T-cell (primary cell): ENCODE results near the gene ZBTB4. TPM values are rescaled to one million over a fixed set of nuclear protein-coding genes. Genes with fewer than 3 reads are reported as not detected.

Experiments
- ATAC-seq, 4 experiments: fragments of 200-7000 bp in 3 of 4; fragments of 150-1000 bp in 1 of 4; cut with Tn5 transposase; replicated peaks in 1 of 4; 1 replicate in 3 of 4; 2 replicates in 1 of 4; pipeline ENCODE4 v1.10.0; 2021; ENCODE audit warnings: moderate library complexity in 3 of 4, mild to moderate bottlenecking in 2 of 4, moderate number of reproducible peaks in 1 of 4
- CTCF ChIA-PET, 2 donors: fragments of 300-600 bp; sonication (Branson Sonifier 250); formaldehyde crosslinking; loops; one replicate each; lab custom pipeline; 2022; ENCODE audit warnings: antibody characterized with exemption in 2 of 2; lab: Charles Lee
- POLR2A ChIA-PET, 2 donors: fragments of 300-600 bp; sonication (Branson Sonifier 250); formaldehyde crosslinking; loops; one replicate each; lab custom pipeline; 2022; ENCODE audit warnings: antibody characterized with exemption in 2 of 2; lab: Charles Lee
- DNase-seq, 35 experiments: peaks; one replicate each; pipeline versions ENCODE4 v3.0.0 to v3.0.0-alpha.2; 2013 to 2023
- H3K27ac ChIP-seq: one replicate; pipeline ENCODE4 v1.5.1; 2013; ENCODE audit warnings: low read length
- H3K27me3 ChIP-seq, 2 experiments: replicated peaks in 1 of 2; 1 replicate in 1 of 2; 2 replicates in 1 of 2; pipeline versions ENCODE4 v1.6.1 to v1.7.0; 2013; ENCODE audit warnings: low read length in 1 of 2, mixed read lengths in 1 of 2; ENCODE audit not compliant: control insufficient read depth in 2 of 2, insufficient read depth in 2 of 2; ENCODE audit errors: extremely low read depth in 1 of 2
- H3K36me3 ChIP-seq, 2 donors: 1 replicate in 1 of 2; 2 replicates in 1 of 2; pipeline versions ENCODE4 v1.6.1 to v1.7.0; 2013; ENCODE audit warnings: low read length in 1 of 2; ENCODE audit not compliant: control insufficient read depth in 2 of 2, insufficient read depth in 1 of 2; ENCODE audit errors: extremely low read depth in 1 of 2
- H3K4me1 ChIP-seq, 2 experiments: 1 replicate in 1 of 2; 2 replicates in 1 of 2; pipeline versions ENCODE4 v1.6.1 to v1.7.0; 2013; ENCODE audit warnings: low read length in 2 of 2, mixed read lengths in 1 of 2; ENCODE audit not compliant: insufficient read depth in 2 of 2, control insufficient read depth in 1 of 2; ENCODE audit errors: extremely low read depth in 1 of 2
- H3K4me3 ChIP-seq, 2 donors: 1 replicate in 1 of 2; 2 replicates in 1 of 2; pipeline versions ENCODE4 v1.5.1 to v1.7.0; 2013; ENCODE audit warnings: mild to moderate bottlenecking in 2 of 2, low read length in 1 of 2, moderate library complexity in 1 of 2; ENCODE audit not compliant: control insufficient read depth in 1 of 2; ENCODE audit errors: extremely low read depth in 1 of 2
- H3K9me3 ChIP-seq: 2 replicates; pipeline ENCODE4 v1.7.0; 2013
- H3K27ac Mint-ChIP-seq, 2 donors: one replicate each; pipeline ENCODE4 v1.8.0; 2020 to 2021; ENCODE audit warnings: mild to moderate bottlenecking in 2 of 2, mixed read lengths in 2 of 2
- H3K27me3 Mint-ChIP-seq, 2 donors: one replicate each; pipeline ENCODE4 v1.8.0; 2021 to 2022; ENCODE audit warnings: mixed read lengths in 2 of 2
- H3K36me3 Mint-ChIP-seq: one replicate; pipeline ENCODE4 v1.8.0; 2021; ENCODE audit warnings: mixed read lengths
- H3K4me1 Mint-ChIP-seq, 3 donors: one replicate each; pipeline ENCODE4 v1.8.0; 2020 to 2022; ENCODE audit warnings: mixed read lengths in 3 of 3, mild to moderate bottlenecking in 1 of 3
- H3K4me3 Mint-ChIP-seq, 3 donors: one replicate each; pipeline ENCODE4 v1.8.0; 2020 to 2022; ENCODE audit warnings: mild to moderate bottlenecking in 3 of 3, mixed read lengths in 3 of 3, moderate library complexity in 3 of 3
- H3K9me3 Mint-ChIP-seq, 3 donors: one replicate each; pipeline ENCODE4 v1.8.0; 2020 to 2022; ENCODE audit warnings: mixed read lengths in 3 of 3
- WGBS: methylation state at CpG from one replicate; pipeline ENCODE4 v1.1.5; 2013; ENCODE audit warnings: missing lambda C conversion rate; ENCODE audit not compliant: insufficient coverage; 5-methylcytosine and 5-hydroxymethylcytosine counted together
- total RNA-seq, 35 experiments: library from RNA in 6 of 35; stranded (reverse) in 6 of 35; fragments of 120-200 nt in 1 of 35; gene quantifications; one replicate each; pipeline versions ENCODE4 v1.2.1 to v1.2.4 and lab custom pipeline; 2013 to 2026

The ZBTB4 gene
- total RNA-seq, 5 donors from 2014 or later (not counting 1 experiment from before 2014, with no cell fraction given) = 64.0 to 86.6 (median 82.7) TPM

DNA sequence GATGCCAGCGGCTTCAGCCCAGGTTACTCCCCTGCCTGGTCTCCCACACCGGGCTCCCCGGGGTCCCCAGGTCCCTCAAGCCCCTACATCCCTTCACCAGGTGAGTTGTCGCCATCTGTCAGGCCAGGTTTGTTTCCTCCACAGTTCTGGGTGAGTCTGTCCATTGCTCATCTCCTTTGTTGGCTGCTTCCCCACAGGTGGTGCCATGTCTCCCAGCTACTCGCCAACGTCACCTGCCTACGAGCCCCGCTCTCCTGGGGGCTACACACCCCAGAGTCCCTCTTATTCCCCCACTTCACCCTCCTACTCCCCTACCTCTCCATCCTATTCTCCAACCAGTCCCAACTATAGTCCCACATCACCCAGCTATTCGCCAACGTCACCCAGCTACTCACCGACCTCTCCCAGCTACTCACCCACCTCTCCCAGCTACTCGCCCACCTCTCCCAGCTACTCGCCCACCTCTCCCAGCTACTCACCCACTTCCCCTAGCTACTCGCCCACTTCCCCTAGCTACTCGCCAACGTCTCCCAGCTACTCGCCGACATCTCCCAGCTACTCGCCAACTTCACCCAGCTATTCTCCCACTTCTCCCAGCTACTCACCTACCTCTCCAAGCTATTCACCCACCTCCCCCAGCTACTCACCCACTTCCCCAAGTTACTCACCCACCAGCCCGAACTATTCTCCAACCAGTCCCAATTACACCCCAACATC is 33.6 kb upstream of the ZBTB4 start:
- no peak overlapping the region for H3K4me3 Mint-ChIP-seq
- no peak for DNase-seq
- POLR2A ChIA-PET = interaction anchor here in 1 of 2 donors (0.8 to 0.9 kb wide), 2 partner anchors 8 to 22 kb away, joined by 3 to 4 read pairs; no protein-coding TSS in a partner anchor

DNA sequence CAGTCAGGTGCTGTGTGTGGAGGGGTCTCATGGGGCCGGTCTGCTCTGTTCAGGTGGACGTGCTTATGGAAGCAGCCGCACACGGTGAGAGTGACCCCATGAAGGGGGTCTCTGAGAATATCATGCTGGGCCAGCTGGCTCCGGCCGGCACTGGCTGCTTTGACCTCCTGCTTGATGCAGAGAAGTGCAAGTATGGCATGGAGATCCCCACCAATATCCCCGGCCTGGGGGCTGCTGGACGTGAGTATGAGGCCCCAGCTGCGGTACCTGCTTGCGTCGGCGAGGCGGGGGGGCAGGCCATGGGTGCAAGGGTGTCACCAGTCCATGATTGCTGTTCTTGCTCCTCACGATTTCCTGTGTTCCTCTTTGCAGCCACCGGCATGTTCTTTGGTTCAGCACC is 32.7 kb upstream of the ZBTB4 start:
- ATAC-seq = no peak
- Mint-ChIP-seq H3K4me3 (no peak overlapping the region), H3K27ac (no peak overlapping the region), H3K27me3 (no peaks in the 10 kb centered on the region), H3K4me1 (peaks cover 0 to 5% (median 2%) of the 10 kb centered on the region in 3 donors), H3K36me3 (peaks cover 39% of the 10 kb centered on the region), H3K9me3 (no peaks in the 10 kb centered on the region)
- CTCF ChIA-PET = no interaction called here
- no peak overlapping the region for H3K27ac ChIP-seq
- DNase-seq = no peak
- POLR2A ChIA-PET = no interaction called here
- no peak overlapping the region for H3K4me3 ChIP-seq
- H3K36me3 ChIP-seq = peaks cover 18 to 67% of the 10 kb centered on the region in 2 donors
- H3K9me3 ChIP-seq = no peaks in the 10 kb centered on the region
- no peaks in the 10 kb centered on the region for H3K4me1 ChIP-seq
- 97% methylated on average over 15 of the region's 15 CpGs for WGBS
- no peaks in the 10 kb centered on the region for H3K27me3 ChIP-seq

More for the DNA sequence above, 33.6 kb upstream of the ZBTB4 start:
- peaks cover 16 to 60% of the 10 kb centered on the region in 2 donors for H3K36me3 ChIP-seq
- H3K9me3 ChIP-seq = no peaks in the 10 kb centered on the region
- Mint-ChIP-seq H3K27me3 (no peaks in the 10 kb centered on the region), H3K27ac (no peak overlapping the region), H3K9me3 (no peaks in the 10 kb centered on the region), H3K36me3 (peaks cover 37% of the 10 kb centered on the region), H3K4me1 (peaks cover 0 to 5% (median 2%) of the 10 kb centered on the region in 3 donors)
- H3K27me3 ChIP-seq = no peaks in the 10 kb centered on the region
- H3K4me1 ChIP-seq = no peaks in the 10 kb centered on the region
- H3K27ac ChIP-seq = no peak overlapping the region
- CTCF ChIA-PET = interaction anchor here (0.5 to 3.6 kb wide), 11 partner anchors 12 to 157 kb away, joined by 3 to 22 read pairs (median 3); partner anchors contain the start of genes SOX15 (in 1 of the 2) and ZBTB4 (in 1 of the 2)
- H3K4me3 ChIP-seq = no peak overlapping the region
- ATAC-seq = peak in 1 of 4 experiments; percentile 7
- whole genome bisulfite sequencing = 93% methylated on average over 20 of the region's 20 CpGs

DNA sequence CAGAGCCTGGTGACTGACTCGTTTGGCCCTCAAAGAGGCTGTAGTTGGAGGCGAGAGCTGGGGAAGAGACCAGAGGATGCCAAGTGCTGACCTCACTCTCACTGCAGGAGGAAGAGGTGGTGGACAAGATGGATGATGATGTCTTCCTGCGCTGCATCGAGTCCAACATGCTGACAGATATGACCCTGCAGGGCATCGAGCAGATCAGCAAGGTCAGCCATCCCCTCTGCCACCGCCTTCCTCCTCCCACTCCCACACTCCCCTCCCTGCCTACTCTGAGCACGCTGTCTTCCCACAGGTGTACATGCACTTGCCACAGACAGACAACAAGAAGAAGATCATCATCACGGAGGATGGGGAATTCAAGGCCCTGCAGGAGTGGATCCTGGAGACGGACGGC is 31.7 kb upstream of the ZBTB4 start:
- ChIA-PET POLR2A (interaction anchor here in 1 of 2 donors (0.7 kb wide), 2 partner anchors 10 to 15 kb away, joined by 3 to 5 read pairs; no protein-coding TSS in a partner anchor), CTCF (interaction anchor here in 1 of 2 donors (0.6 kb wide), 1 partner anchor 176 kb away, joined by 4 read pairs; no protein-coding TSS in a partner anchor)
- no peak overlapping the region for H3K4me3 ChIP-seq
- no peaks in the 10 kb centered on the region for H3K4me1 ChIP-seq
- no peak for DNase-seq
- peaks cover 0 to 5% (median 2%) of the 10 kb centered on the region in 3 donors for H3K4me1 Mint-ChIP-seq
- no peak overlapping the region for H3K27ac ChIP-seq
- peak in 1 of 4 experiments; percentile 4 for ATAC-seq
- no peaks in the 10 kb centered on the region for H3K27me3 Mint-ChIP-seq
- H3K27ac Mint-ChIP-seq = no peak overlapping the region
- peaks cover 47% of the 10 kb centered on the region for H3K36me3 Mint-ChIP-seq
- no peaks in the 10 kb centered on the region for H3K9me3 ChIP-seq
- H3K9me3 Mint-ChIP-seq = no peaks in the 10 kb centered on the region
- H3K27me3 ChIP-seq = no peaks in the 10 kb centered on the region
- no peak overlapping the region for H3K4me3 Mint-ChIP-seq
- 82% methylated on average over 7 of the region's 10 CpGs for WGBS
- peaks cover 26 to 77% of the 10 kb centered on the region in 2 donors for H3K36me3 ChIP-seq

DNA sequence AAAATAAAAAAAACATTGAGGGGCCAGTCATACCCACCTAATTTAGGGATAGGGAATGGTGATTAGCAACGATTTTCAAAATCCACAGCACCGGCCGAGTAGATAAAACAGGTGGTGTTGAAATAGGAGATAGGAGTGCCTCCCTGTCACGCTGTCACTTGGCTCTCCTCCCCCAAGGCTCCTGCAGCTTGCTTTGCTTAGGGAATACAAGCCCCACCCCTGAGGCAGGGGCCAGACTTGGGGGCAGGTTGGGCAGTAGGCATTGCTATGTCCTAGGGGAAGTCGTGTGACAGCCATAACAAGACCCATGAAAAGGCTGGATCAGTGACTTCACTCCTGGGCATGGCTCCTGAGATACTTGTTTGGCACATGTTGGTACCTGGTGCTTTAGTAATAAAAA is 30.5 kb upstream of the ZBTB4 start:
- Histone ChIP-seq H3K9me3 (no peaks in the 10 kb centered on the region), H3K4me3 (no peak overlapping the region), H3K27me3 (no peaks in the 10 kb centered on the region), H3K4me1 (no peaks in the 10 kb centered on the region), H3K27ac (no peak overlapping the region), H3K36me3 (peaks cover 27 to 87% of the 10 kb centered on the region in 2 donors)
- Mint-ChIP-seq H3K27ac (no peak overlapping the region), H3K4me3 (no peak overlapping the region), H3K27me3 (no peaks in the 10 kb centered on the region), H3K36me3 (peaks cover 51% of the 10 kb centered on the region), H3K9me3 (no peaks in the 10 kb centered on the region), H3K4me1 (peaks cover 0 to 5% (median 2%) of the 10 kb centered on the region in 3 donors)
- DNase-seq (no peak), ATAC-seq (no peak)
- no CpG with 5 or more reads among the region's 5 CpGs for WGBS
- CTCF ChIA-PET = interaction anchor here in 1 of 2 donors (0.6 kb wide), 1 partner anchor 51 kb away, joined by 3 read pairs; no protein-coding TSS in a partner anchor
- POLR2A ChIA-PET = interaction anchor here in 1 of 2 donors (0.5 kb wide), 1 partner anchor 45 kb away, joined by 3 read pairs; no protein-coding TSS in a partner anchor

DNA sequence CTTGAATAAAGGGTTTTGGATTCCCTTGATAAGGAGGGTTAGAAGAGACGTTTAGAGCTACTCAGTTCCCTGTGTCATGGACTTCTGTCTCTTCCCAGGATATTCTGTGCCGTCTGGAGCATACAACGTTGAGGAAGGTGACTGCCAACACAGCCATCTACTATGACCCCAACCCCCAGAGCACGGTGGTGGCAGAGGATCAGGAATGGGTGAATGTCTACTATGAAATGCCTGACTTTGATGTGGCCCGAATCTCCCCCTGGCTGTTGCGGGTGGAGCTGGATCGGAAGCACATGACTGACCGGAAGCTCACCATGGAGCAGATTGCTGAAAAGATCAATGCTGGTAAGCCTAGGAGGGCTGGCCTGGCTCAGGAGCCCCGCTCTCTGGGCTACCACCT is 29.4 kb upstream of the ZBTB4 start:
- WGBS = 100% methylated on average over 5 of the region's 9 CpGs
- DNase-seq = no peak
- POLR2A ChIA-PET = interaction anchor here in 1 of 2 donors (1.2 kb wide), 1 partner anchor 21 kb away, joined by 3 read pairs; no protein-coding TSS in a partner anchor
- Histone ChIP-seq H3K36me3 (peaks cover 24 to 91% of the 10 kb centered on the region in 2 donors), H3K27me3 (no peaks in the 10 kb centered on the region), H3K4me1 (no peaks in the 10 kb centered on the region), H3K9me3 (no peaks in the 10 kb centered on the region), H3K27ac (no peak overlapping the region), H3K4me3 (no peak overlapping the region)
- CTCF ChIA-PET = interaction anchor here in 1 of 2 donors (1.1 to 1.2 kb wide), 2 partner anchors 52 to 74 kb away, joined by 3 read pairs; partner anchors contain the start of gene TMEM102
- Mint-ChIP-seq H3K4me3 (no peak overlapping the region), H3K36me3 (peaks cover 55% of the 10 kb centered on the region), H3K27ac (no peak overlapping the region), H3K27me3 (no peaks in the 10 kb centered on the region), H3K9me3 (no peaks in the 10 kb centered on the region), H3K4me1 (peaks cover 0 to 5% (median 0%) of the 10 kb centered on the region in 3 donors)
- ATAC-seq = no peak

DNA sequence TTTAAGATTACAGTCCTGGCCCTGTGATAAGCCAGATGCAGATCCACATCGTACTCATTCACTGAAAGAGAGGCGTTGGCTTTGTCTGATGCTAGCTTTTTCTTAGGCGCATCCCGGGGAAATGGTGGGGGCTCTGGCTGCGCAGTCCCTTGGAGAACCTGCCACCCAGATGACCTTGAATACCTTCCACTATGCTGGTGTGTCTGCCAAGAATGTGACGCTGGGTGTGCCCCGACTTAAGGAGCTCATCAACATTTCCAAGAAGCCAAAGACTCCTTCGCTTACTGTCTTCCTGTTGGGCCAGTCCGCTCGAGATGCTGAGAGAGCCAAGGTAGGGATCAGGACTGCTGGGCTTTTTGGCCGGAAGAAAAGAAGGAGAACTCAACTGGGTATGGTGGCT is 28.7 kb upstream of the ZBTB4 start:
- Mint-ChIP-seq H3K4me1 (no peaks in the 10 kb centered on the region), H3K36me3 (peaks cover 54% of the 10 kb centered on the region), H3K9me3 (no peaks in the 10 kb centered on the region), H3K27ac (no peak overlapping the region), H3K27me3 (no peaks in the 10 kb centered on the region), H3K4me3 (no peak overlapping the region)
- CTCF ChIA-PET = interaction anchor here in 1 of 2 donors (1.1 to 1.2 kb wide), 2 partner anchors 52 to 73 kb away, joined by 3 read pairs; partner anchors contain the start of gene TMEM102
- Histone ChIP-seq H3K27ac (no peak overlapping the region), H3K36me3 (peaks cover 23 to 91% of the 10 kb centered on the region in 2 donors), H3K4me3 (no peak overlapping the region), H3K4me1 (no peaks in the 10 kb centered on the region), H3K27me3 (no peaks in the 10 kb centered on the region), H3K9me3 (no peaks in the 10 kb centered on the region)
- POLR2A ChIA-PET = interaction anchor here in 1 of 2 donors (0.9 to 1.2 kb wide), 2 partner anchors 20 to 22 kb away, joined by 3 read pairs; no protein-coding TSS in a partner anchor
- ATAC-seq (no peak), DNase-seq (no peak)
- 95% methylated on average over 10 of the region's 11 CpGs for whole genome bisulfite sequencing
